WTC11 (cell line): ENCODE measurements around the gene PCYOX1L.

ENCODE experiments used
- KAT7 ChIP-seq: sonication (generic); formaldehyde crosslinking; IDR thresholded peaks from 2 replicates; pipeline ENCODE4 v1.8.1; 2023; ENCODE audit warnings: missing genetic modification reagents, mild to moderate bottlenecking, borderline replicate concordance
- SMAD4 ChIP-seq: sonication (generic); formaldehyde crosslinking; IDR thresholded peaks from 2 replicates; pipeline ENCODE4 v1.8.0; 2022; ENCODE audit warnings: mild to moderate bottlenecking, missing genetic modification reagents
- TF ChIP-seq, protein P1 (sequence below): fragments of 250-450 bp; sonication (Bioruptor Pico); IDR thresholded peaks from 2 replicates; pipeline ENCODE4 v1.9.0; 2021; ENCODE audit warnings: moderate library complexity, mild to moderate bottlenecking, inconsistent platforms, borderline replicate concordance
- TF ChIP-seq, protein P2 (sequence below): fragments of 200-600 bp; IDR thresholded peaks from 2 replicates; pipeline ENCODE4 v1.8.0; 2022; ENCODE audit warnings: antibody characterized with exemption
- TF ChIP-seq, protein P3 (sequence below): sonication (generic); formaldehyde crosslinking; IDR thresholded peaks from 2 replicates; pipeline ENCODE4 v1.8.0; 2023; ENCODE audit warnings: missing genetic modification reagents
- TF ChIP-seq, protein P4 (sequence below): sonication (generic); formaldehyde crosslinking; IDR thresholded peaks from 2 replicates; pipeline ENCODE4 v1.8.1; 2022; ENCODE audit warnings: mild to moderate bottlenecking, moderate library complexity, missing genetic modification reagents

DNA sequence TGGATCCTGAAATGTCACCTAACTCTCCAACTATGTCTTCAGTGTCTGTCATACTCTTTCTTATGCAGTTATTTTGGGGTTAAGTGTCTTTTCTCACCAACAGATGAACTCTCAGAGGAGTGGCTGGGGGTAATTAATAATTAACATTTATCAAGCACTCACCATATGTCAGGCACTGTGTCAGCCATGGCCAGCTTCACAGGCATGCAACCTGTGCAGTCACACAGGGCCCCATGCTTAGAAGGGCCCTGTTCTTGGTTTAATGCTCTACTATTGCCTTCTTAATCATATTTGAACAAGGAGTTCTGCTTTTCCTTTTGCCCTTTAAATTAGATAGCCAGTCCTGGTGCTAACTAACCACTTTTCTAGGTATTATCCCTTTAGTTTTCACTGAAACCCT, 16.0 kb upstream of the PCYOX1L start:
- TF ChIP-seq, protein P1, sequence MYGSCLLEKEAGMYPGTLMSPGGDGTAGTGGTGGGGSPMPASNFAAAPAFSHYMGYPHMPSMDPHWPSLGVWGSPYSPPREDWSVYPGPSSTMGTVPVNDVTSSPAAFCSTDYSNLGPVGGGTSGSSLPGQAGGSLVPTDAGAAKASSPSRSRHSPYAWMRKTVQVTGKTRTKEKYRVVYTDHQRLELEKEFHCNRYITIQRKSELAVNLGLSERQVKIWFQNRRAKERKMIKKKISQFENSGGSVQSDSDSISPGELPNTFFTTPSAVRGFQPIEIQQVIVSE: no peak
- no peak for TF ChIP-seq KAT7 (CRISPR knock-in tag)
- TF ChIP-seq, protein P2, sequence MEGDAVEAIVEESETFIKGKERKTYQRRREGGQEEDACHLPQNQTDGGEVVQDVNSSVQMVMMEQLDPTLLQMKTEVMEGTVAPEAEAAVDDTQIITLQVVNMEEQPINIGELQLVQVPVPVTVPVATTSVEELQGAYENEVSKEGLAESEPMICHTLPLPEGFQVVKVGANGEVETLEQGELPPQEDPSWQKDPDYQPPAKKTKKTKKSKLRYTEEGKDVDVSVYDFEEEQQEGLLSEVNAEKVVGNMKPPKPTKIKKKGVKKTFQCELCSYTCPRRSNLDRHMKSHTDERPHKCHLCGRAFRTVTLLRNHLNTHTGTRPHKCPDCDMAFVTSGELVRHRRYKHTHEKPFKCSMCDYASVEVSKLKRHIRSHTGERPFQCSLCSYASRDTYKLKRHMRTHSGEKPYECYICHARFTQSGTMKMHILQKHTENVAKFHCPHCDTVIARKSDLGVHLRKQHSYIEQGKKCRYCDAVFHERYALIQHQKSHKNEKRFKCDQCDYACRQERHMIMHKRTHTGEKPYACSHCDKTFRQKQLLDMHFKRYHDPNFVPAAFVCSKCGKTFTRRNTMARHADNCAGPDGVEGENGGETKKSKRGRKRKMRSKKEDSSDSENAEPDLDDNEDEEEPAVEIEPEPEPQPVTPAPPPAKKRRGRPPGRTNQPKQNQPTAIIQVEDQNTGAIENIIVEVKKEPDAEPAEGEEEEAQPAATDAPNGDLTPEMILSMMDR: no peak
- TF ChIP-seq, protein P3, sequence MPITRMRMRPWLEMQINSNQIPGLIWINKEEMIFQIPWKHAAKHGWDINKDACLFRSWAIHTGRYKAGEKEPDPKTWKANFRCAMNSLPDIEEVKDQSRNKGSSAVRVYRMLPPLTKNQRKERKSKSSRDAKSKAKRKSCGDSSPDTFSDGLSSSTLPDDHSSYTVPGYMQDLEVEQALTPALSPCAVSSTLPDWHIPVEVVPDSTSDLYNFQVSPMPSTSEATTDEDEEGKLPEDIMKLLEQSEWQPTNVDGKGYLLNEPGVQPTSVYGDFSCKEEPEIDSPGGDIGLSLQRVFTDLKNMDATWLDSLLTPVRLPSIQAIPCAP (CRISPR knock-in tag): no peak
- TF ChIP-seq SMAD4: no peak
- TF ChIP-seq, protein P4, sequence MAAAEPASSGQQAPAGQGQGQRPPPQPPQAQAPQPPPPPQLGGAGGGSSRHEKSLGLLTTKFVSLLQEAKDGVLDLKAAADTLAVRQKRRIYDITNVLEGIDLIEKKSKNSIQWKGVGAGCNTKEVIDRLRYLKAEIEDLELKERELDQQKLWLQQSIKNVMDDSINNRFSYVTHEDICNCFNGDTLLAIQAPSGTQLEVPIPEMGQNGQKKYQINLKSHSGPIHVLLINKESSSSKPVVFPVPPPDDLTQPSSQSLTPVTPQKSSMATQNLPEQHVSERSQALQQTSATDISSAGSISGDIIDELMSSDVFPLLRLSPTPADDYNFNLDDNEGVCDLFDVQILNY (CRISPR knock-in tag): no peak
